Measurements from ENCODE around the gene CD6. TPM values are rescaled to one million over a fixed set of nuclear protein-coding genes. Genes with fewer than 3 reads are reported as not detected.

The CD6 gene
- total and polyA plus RNA-seq, 2 of the 8 experiments (the other 6 are each of a cell fraction or from before 2014, with no cell fraction given): 0.03 TPM; not detected in 1

- no peak for TF ChIP-seq CTCF (IDR thresholded peaks at IDR 0.05; ENCODE audit: control extremely low read depth in 1 of 3, insufficient read depth in 1 of 3, low read depth in 1 of 3, low read length in 3 of 3)
- TF ChIP-seq SP1 (IDR thresholded peaks at IDR 0.05; ENCODE audit: low read depth, low read length): no peak
- no peak for TF ChIP-seq MAX (IDR thresholded peaks at IDR 0.05)
- no peak for TF ChIP-seq ATF3 (IDR thresholded peaks at IDR 0.05; ENCODE audit: insufficient read depth, low read depth, low read length)
Measured at GRCh38 chr11:61058583-61059259, 87.2 kb downstream of the CD6 start (continued).

All from H1 (cell line).